SK-N-SH (cell line): ENCODE measurements around the gene SERPINI1.

Experiments
- FOXM1 ChIP-seq: IDR thresholded peaks from 2 replicates; pipeline ENCODE4 v1.4.0; 2012; ENCODE audit warnings: low read depth, mild to moderate bottlenecking
- GABPA ChIP-seq: IDR thresholded peaks from 2 replicates; pipeline ENCODE4 v1.4.0; 2012; ENCODE audit warnings: low read depth, mild to moderate bottlenecking
- MEF2A ChIP-seq: IDR thresholded peaks from 2 replicates; pipeline ENCODE4 v1.4.0; 2012; ENCODE audit warnings: low read depth, borderline replicate concordance
- TF ChIP-seq, protein P1 (sequence below): fragments of 150-350 bp; IDR thresholded peaks from 2 replicates; pipeline ENCODE4 v1.6.1; 2017; ENCODE audit warnings: antibody characterized with exemption, low read length, low read depth, borderline replicate concordance
- TF ChIP-seq, protein P2 (sequence below): fragments of 200-600 bp; sonication (generic); IDR thresholded peaks from 2 replicates; pipeline ENCODE4 v1.6.1; 2017; ENCODE audit warnings: antibody characterized with exemption, mild to moderate bottlenecking, moderate library complexity
- TF ChIP-seq, protein P3 (sequence below): IDR thresholded peaks from 2 replicates; pipeline ENCODE4 v1.6.1; 2012; ENCODE audit warnings: mild to moderate bottlenecking, low read depth, low read length, moderate library complexity

DNA sequence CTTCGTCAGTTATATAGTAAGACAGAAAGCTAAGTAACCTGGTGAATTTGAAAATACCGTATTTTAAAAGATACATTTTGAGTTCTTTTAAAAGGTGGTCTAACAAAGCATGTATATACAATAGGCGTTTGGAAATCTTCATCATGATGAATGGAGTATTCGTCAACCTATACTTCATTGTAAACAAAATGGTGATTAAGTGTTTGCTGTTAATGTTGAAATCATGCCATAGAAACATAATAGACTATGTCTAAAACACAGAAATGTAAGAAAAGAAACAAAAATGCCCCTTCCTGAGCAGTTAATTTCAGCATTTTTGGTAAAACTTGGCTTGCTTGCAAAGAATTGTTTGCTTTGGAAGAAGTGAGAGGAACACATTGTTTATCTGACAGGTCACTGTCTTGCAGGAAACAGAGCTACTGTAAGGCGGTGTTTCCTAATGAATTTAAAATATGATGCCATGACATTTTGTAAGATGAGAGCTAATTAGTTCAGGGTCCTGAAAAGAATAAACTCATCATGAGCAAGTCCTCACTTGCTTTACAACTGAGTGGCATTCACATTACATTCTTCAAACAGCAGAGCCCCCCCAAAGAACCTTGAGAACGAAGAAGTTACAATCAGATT, 126.7 kb downstream of the SERPINI1 start:
- TF ChIP-seq, protein P1, sequence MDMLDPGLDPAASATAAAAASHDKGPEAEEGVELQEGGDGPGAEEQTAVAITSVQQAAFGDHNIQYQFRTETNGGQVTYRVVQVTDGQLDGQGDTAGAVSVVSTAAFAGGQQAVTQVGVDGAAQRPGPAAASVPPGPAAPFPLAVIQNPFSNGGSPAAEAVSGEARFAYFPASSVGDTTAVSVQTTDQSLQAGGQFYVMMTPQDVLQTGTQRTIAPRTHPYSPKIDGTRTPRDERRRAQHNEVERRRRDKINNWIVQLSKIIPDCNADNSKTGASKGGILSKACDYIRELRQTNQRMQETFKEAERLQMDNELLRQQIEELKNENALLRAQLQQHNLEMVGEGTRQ = no peak
- TF ChIP-seq GABPA (no peak), FOXM1 (no peak), MEF2A (no peak)
- TF ChIP-seq, protein P2, sequence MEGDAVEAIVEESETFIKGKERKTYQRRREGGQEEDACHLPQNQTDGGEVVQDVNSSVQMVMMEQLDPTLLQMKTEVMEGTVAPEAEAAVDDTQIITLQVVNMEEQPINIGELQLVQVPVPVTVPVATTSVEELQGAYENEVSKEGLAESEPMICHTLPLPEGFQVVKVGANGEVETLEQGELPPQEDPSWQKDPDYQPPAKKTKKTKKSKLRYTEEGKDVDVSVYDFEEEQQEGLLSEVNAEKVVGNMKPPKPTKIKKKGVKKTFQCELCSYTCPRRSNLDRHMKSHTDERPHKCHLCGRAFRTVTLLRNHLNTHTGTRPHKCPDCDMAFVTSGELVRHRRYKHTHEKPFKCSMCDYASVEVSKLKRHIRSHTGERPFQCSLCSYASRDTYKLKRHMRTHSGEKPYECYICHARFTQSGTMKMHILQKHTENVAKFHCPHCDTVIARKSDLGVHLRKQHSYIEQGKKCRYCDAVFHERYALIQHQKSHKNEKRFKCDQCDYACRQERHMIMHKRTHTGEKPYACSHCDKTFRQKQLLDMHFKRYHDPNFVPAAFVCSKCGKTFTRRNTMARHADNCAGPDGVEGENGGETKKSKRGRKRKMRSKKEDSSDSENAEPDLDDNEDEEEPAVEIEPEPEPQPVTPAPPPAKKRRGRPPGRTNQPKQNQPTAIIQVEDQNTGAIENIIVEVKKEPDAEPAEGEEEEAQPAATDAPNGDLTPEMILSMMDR = no peak
- TF ChIP-seq, protein P3, sequence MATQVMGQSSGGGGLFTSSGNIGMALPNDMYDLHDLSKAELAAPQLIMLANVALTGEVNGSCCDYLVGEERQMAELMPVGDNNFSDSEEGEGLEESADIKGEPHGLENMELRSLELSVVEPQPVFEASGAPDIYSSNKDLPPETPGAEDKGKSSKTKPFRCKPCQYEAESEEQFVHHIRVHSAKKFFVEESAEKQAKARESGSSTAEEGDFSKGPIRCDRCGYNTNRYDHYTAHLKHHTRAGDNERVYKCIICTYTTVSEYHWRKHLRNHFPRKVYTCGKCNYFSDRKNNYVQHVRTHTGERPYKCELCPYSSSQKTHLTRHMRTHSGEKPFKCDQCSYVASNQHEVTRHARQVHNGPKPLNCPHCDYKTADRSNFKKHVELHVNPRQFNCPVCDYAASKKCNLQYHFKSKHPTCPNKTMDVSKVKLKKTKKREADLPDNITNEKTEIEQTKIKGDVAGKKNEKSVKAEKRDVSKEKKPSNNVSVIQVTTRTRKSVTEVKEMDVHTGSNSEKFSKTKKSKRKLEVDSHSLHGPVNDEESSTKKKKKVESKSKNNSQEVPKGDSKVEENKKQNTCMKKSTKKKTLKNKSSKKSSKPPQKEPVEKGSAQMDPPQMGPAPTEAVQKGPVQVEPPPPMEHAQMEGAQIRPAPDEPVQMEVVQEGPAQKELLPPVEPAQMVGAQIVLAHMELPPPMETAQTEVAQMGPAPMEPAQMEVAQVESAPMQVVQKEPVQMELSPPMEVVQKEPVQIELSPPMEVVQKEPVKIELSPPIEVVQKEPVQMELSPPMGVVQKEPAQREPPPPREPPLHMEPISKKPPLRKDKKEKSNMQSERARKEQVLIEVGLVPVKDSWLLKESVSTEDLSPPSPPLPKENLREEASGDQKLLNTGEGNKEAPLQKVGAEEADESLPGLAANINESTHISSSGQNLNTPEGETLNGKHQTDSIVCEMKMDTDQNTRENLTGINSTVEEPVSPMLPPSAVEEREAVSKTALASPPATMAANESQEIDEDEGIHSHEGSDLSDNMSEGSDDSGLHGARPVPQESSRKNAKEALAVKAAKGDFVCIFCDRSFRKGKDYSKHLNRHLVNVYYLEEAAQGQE = no peak
